ENCODE data around the gene OSBP2.

The OSBP2 gene

DNA sequence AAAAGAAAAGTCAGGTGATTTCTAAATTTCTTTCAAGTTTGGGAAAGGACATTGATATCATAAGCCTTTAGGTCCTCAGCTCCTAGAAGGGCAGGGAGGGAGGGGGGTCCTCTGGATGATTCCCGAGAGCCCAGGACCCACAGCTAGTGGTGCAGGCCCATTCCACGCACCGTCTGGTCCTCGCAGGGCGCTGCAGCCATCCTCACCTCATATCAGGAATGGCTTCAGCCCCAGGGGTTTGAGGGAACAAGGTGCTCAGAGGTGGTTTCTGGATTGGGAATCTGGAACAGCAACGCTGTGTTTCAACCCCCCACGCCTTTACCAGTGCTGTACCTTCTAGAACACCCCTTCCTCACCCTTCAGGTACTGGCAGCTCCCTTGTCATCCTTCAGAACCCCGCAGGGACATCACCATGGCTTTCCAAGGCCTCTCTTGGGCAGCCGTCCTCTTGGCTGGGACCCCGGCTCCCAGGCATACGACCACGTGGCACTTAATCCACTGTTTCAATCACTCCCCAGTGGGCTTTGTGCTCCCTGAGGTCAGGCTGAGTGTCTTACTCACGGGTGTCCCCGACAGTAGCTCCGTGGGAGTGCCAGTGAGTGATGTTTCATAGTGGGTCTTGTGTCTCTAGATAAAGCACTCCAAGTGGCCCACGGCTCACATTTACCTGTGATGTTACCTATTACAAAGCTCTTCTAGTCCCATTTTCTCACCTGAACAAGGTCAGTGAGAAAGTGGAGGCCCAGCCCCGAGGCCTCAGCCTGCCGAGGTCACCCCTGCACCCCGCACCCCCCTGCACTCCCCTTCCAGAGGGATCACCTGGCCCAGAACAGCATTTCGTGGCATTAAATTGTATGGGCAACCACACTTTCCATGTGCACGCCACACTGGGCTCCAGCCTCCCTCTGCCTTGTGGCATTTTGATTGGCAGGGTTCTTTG is 180.0 kb downstream of the OSBP2 start:
- H3K36me3 ChIP-seq (ENCODE audit: control insufficient read depth, insufficient read depth, low read length) = no peaks in the 10 kb centered on the region
- no peak overlapping the region for H3K4me3 ChIP-seq (ENCODE audit: low read depth, low read length)
- H3K4me1 ChIP-seq = peaks cover 4% of the 10 kb centered on the region
- no peaks in the 10 kb centered on the region for H3K79me2 ChIP-seq
- no peak overlapping the region for H2AFZ ChIP-seq
- H3K9ac ChIP-seq = no peak overlapping the region
- no peak overlapping the region for H3K27ac ChIP-seq
- no peak overlapping the region for H3K4me2 ChIP-seq (ENCODE audit: low read length)
- TF ChIP-seq, protein P1, sequence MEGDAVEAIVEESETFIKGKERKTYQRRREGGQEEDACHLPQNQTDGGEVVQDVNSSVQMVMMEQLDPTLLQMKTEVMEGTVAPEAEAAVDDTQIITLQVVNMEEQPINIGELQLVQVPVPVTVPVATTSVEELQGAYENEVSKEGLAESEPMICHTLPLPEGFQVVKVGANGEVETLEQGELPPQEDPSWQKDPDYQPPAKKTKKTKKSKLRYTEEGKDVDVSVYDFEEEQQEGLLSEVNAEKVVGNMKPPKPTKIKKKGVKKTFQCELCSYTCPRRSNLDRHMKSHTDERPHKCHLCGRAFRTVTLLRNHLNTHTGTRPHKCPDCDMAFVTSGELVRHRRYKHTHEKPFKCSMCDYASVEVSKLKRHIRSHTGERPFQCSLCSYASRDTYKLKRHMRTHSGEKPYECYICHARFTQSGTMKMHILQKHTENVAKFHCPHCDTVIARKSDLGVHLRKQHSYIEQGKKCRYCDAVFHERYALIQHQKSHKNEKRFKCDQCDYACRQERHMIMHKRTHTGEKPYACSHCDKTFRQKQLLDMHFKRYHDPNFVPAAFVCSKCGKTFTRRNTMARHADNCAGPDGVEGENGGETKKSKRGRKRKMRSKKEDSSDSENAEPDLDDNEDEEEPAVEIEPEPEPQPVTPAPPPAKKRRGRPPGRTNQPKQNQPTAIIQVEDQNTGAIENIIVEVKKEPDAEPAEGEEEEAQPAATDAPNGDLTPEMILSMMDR (IDR thresholded peaks at IDR 0.05) = no peak
- no peaks in the 10 kb centered on the region for H3K27me3 ChIP-seq (ENCODE audit: control insufficient read depth, insufficient read depth, low read length)
- H3K9me3 ChIP-seq (ENCODE audit: control insufficient read depth, low read length) = no peaks in the 10 kb centered on the region

GRCh38 chr22:30875481-30876215 is 181.0 kb downstream of the OSBP2 start:
- H3K9ac ChIP-seq = no peak overlapping the region
- H3K4me1 ChIP-seq = peaks cover 4% of the 10 kb centered on the region
- H3K27ac ChIP-seq = no peak overlapping the region

GRCh38 chr22:30876221-30876751 is 181.6 kb downstream of the OSBP2 start:
- TF ChIP-seq, protein P1 (IDR thresholded peaks at IDR 0.05) = no peak
- no peak overlapping the region for H3K9ac ChIP-seq
- H3K27ac ChIP-seq = no peak overlapping the region

More at GRCh38 chr22:30875481-30876215, 181.0 kb downstream of the OSBP2 start:
- Histone ChIP-seq H3K9me3 (ENCODE audit: control insufficient read depth, low read length) (no peaks in the 10 kb centered on the region), H3K27me3 (ENCODE audit: control insufficient read depth, insufficient read depth, low read length) (no peaks in the 10 kb centered on the region), H3K79me2 (no peaks in the 10 kb centered on the region), H3K36me3 (ENCODE audit: control insufficient read depth, insufficient read depth, low read length) (no peaks in the 10 kb centered on the region), H3K4me3 (ENCODE audit: low read depth, low read length) (no peak overlapping the region), H3K4me2 (ENCODE audit: low read length) (no peak overlapping the region), H2AFZ (no peak overlapping the region)
- TF ChIP-seq, protein P1 (IDR thresholded peaks at IDR 0.05) = no peak

DNA sequence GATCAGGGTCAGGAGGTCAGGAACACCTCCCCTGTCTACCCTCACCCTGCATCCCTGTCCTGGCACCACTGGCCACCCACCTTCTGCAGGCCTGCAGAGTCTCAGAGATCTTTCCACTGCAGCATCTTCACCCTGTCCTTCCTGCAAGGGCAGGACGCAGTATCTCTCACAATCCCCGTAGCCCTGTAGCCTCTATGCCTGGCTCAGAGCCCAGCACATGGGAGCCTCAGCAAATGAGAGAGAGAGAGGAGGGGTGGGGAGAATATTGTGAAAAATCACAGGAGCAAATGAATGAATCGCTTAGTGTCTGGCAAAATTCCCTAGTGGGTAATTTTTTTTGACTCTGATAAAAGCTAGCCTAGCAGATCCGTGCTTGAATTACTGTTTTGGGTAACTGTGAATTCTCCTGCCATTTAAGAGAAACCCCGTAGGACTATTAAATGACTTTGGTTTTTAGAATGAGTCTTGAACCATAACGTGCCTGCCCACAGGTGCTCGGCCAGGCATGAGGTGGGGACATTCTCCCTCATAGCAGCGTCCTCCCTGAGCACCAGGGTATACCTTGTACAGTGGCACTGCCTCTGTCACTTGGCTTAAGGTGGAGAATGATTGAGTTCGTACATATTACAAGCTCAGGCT is 182.4 kb downstream of the OSBP2 start:
- H3K4me1 ChIP-seq = peaks cover 7% of the 10 kb centered on the region
- no peak overlapping the region for H3K4me3 ChIP-seq (ENCODE audit: low read depth, low read length)
- H3K27me3 ChIP-seq (ENCODE audit: control insufficient read depth, insufficient read depth, low read length) = no peaks in the 10 kb centered on the region
- H2AFZ ChIP-seq = no peak overlapping the region
- TF ChIP-seq, protein P1 (IDR thresholded peaks at IDR 0.05) = no peak
- H3K9ac ChIP-seq = no peak overlapping the region
- no peak overlapping the region for H3K4me2 ChIP-seq (ENCODE audit: low read length)
- no peaks in the 10 kb centered on the region for H3K36me3 ChIP-seq (ENCODE audit: control insufficient read depth, insufficient read depth, low read length)
- no peaks in the 10 kb centered on the region for H3K79me2 ChIP-seq
- H3K9me3 ChIP-seq (ENCODE audit: control insufficient read depth, low read length) = no peaks in the 10 kb centered on the region
- H3K27ac ChIP-seq = no peak overlapping the region

More at GRCh38 chr22:30876221-30876751, 181.6 kb downstream of the OSBP2 start:
- no peak overlapping the region for H3K4me3 ChIP-seq (ENCODE audit: low read depth, low read length)
- H3K4me2 ChIP-seq (ENCODE audit: low read length) = no peak overlapping the region
- no peaks in the 10 kb centered on the region for H3K27me3 ChIP-seq (ENCODE audit: control insufficient read depth, insufficient read depth, low read length)
- H3K79me2 ChIP-seq = no peaks in the 10 kb centered on the region
- H3K9me3 ChIP-seq (ENCODE audit: control insufficient read depth, low read length) = no peaks in the 10 kb centered on the region
- H3K4me1 ChIP-seq = peaks cover 5% of the 10 kb centered on the region
- no peak overlapping the region for H2AFZ ChIP-seq
- no peaks in the 10 kb centered on the region for H3K36me3 ChIP-seq (ENCODE audit: control insufficient read depth, insufficient read depth, low read length)
